Upper lobe of left lung (tissue), 6 donors: ENCODE data around the gene ASCC1. TPM values are rescaled to one million over a fixed set of nuclear protein-coding genes. Genes with fewer than 3 reads are reported as not detected.

ENCODE experiments used
- ATAC-seq, 2 donors: fragments of 200-7000 bp; cut with Tn5 transposase; one replicate each; pipeline ENCODE4 v1.9.1; 2022; ENCODE audit warnings: mild to moderate bottlenecking in 2 of 2, moderate library complexity in 2 of 2; ENCODE audit not compliant: low FRiP score in 2 of 2
- DNase-seq, 2 donors: peaks; one replicate each; pipeline ENCODE4 v3.0.0-alpha.2; 2019 to 2020
- H3K27ac ChIP-seq, 4 donors: fragments of 200-600 bp; sonication (generic); one replicate each; pipeline ENCODE4 v1.5.1; 2016 to 2019
- H3K27me3 ChIP-seq, 4 donors: fragments of 200-600 bp; sonication (generic); one replicate each; pipeline ENCODE4 v1.5.1; 2017 to 2019
- H3K36me3 ChIP-seq, 4 donors: fragments of 200-600 bp; sonication (generic); one replicate each; pipeline ENCODE4 v1.5.1; 2016 to 2019
- H3K4me1 ChIP-seq, 4 donors: fragments of 200-600 bp; sonication (generic); one replicate each; pipeline ENCODE4 v1.5.1; 2018 to 2019
- H3K4me3 ChIP-seq, 4 donors: fragments of 200-600 bp; sonication (generic); one replicate each; pipeline ENCODE4 v1.5.1; 2017 to 2019; ENCODE audit warnings: mild to moderate bottlenecking in 2 of 4, moderate library complexity in 1 of 4
- H3K9me3 ChIP-seq, 4 donors: fragments of 200-600 bp; sonication (generic); one replicate each; pipeline ENCODE4 v1.5.1; 2018 to 2019
- EP300 ChIP-seq, 4 donors: sonication (generic); formaldehyde crosslinking; IDR thresholded peaks; one replicate each; pipeline ENCODE4 v1.5.1; 2017; ENCODE audit warnings: antibody characterized with exemption in 4 of 4, control low read depth in 2 of 4
- POLR2A ChIP-seq, 4 donors: fragments of 450-650 bp; IDR thresholded peaks; one replicate each; pipeline ENCODE4 v1.5.1; 2016 to 2017; ENCODE audit warnings: antibody characterized with exemption in 4 of 4, mild to moderate bottlenecking in 2 of 4
- POLR2AphosphoS5 ChIP-seq, 2 donors: sonication (generic); formaldehyde crosslinking; IDR thresholded peaks; one replicate each; pipeline ENCODE4 v1.5.1; 2017; ENCODE audit warnings: antibody characterized with exemption in 2 of 2
- WGBS, 2 donors: methylation state at CpG; one replicate each; pipeline ENCODE4 v1.1.5; 2017 to 2018; 5-methylcytosine and 5-hydroxymethylcytosine counted together
- total RNA-seq, 6 donors: library from RNA; depleted of rRNA in 4 of 6; stranded (reverse); fragments of >200 nt in 4 of 6; gene quantifications; one replicate each; pipeline versions ENCODE4 v1.1.0 to v1.2.1, GENCODE V29; 2016 to 2021
- TF ChIP-seq, protein P1 (sequence below), 6 experiments: fragments of 450-650 bp in 4 of 6; fragments of 200-600 bp in 2 of 6; sonication (generic) in 2 of 6; IDR thresholded peaks; one replicate each; pipeline ENCODE4 v1.5.1; 2016 to 2019; ENCODE audit warnings: antibody characterized with exemption in 6 of 6
- donor health status: DM: no; HTN: no; CAD: no; lungs with moderate emphysema.
- donor health status: DM: no; HTN: yes; CAD: no; lungs with severe emphysema.

Gene ASCC1
- total RNA-seq, 6 donors from 2014 or later = 20.4 to 40.7 (median 24.4) TPM

- Histone ChIP-seq H3K36me3 (peaks cover 0 to 8% (median 0%) of the 10 kb centered on the region in 4 donors), H3K27me3 (no peaks in the 10 kb centered on the region), H3K27ac (no peak overlapping the region), H3K4me1 (no peaks in the 10 kb centered on the region), H3K9me3 (no peaks in the 10 kb centered on the region), H3K4me3 (no peak overlapping the region)
- DNase-seq = no peak
- TF ChIP-seq EP300 (IDR thresholded peaks at IDR 0.05) (no peak), POLR2AphosphoS5 (IDR thresholded peaks at IDR 0.05) (no peak), POLR2A (IDR thresholded peaks at IDR 0.05) (no peak)
- TF ChIP-seq, protein P1, sequence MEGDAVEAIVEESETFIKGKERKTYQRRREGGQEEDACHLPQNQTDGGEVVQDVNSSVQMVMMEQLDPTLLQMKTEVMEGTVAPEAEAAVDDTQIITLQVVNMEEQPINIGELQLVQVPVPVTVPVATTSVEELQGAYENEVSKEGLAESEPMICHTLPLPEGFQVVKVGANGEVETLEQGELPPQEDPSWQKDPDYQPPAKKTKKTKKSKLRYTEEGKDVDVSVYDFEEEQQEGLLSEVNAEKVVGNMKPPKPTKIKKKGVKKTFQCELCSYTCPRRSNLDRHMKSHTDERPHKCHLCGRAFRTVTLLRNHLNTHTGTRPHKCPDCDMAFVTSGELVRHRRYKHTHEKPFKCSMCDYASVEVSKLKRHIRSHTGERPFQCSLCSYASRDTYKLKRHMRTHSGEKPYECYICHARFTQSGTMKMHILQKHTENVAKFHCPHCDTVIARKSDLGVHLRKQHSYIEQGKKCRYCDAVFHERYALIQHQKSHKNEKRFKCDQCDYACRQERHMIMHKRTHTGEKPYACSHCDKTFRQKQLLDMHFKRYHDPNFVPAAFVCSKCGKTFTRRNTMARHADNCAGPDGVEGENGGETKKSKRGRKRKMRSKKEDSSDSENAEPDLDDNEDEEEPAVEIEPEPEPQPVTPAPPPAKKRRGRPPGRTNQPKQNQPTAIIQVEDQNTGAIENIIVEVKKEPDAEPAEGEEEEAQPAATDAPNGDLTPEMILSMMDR (IDR thresholded peaks at IDR 0.05) = no peak
- no peak for ATAC-seq
- 94 to 95% methylated on average over 4 of the region's 4 CpGs for WGBS, 2 donors
Measured at GRCh38 chr10:72122221-72122620, 93.9 kb downstream of the ASCC1 start.

DNA sequence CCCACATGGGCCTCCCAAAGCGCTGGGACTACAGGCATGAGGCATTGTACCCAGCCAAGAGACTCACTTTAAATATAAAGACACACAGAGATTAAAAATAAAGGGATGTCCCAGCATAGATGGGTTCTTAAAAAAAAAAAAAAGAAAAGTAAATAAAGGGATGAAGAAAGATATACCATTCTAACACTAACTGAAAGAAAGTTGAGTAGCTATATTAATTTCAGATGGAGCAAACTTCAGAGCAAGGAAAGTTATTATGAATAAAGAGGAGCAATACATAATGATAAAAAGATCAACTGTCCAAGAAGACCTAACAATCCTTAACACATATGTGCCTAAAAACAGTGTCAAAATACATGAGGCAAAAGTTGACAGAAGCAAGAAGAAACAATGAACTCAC, 94.7 kb downstream of the ASCC1 start:
- no peaks in the 10 kb centered on the region for H3K27me3 ChIP-seq
- no peaks in the 10 kb centered on the region for H3K4me1 ChIP-seq
- DNase-seq = no peak
- ATAC-seq = no peak
- no peaks in the 10 kb centered on the region for H3K9me3 ChIP-seq
- no peak overlapping the region for H3K4me3 ChIP-seq
- peaks cover 0 to 3% (median 0%) of the 10 kb centered on the region in 4 donors for H3K36me3 ChIP-seq
- WGBS, 2 donors = 100% methylated on average over 1 of the region's 1 CpG
- TF ChIP-seq EP300 (IDR thresholded peaks at IDR 0.05) = no peak
- TF ChIP-seq POLR2A (IDR thresholded peaks at IDR 0.05) = no peak
- TF ChIP-seq POLR2AphosphoS5 (IDR thresholded peaks at IDR 0.05) = no peak
- H3K27ac ChIP-seq = no peak overlapping the region

GRCh38 chr10:72116372-72116771, 99.7 kb downstream of the ASCC1 start:
- DNase-seq (no peak), ATAC-seq (no peak)
- TF ChIP-seq POLR2A (IDR thresholded peaks at IDR 0.05) (no peak), EP300 (IDR thresholded peaks at IDR 0.05) (no peak), POLR2AphosphoS5 (IDR thresholded peaks at IDR 0.05) (no peak)
- TF ChIP-seq, protein P1 (IDR thresholded peaks at IDR 0.05) = no peak
- H3K36me3 ChIP-seq = peaks cover 0 to 5% (median 0%) of the 10 kb centered on the region in 4 donors
- no peak overlapping the region for H3K4me3 ChIP-seq
- H3K27ac ChIP-seq = no peak overlapping the region
- no peaks in the 10 kb centered on the region for H3K9me3 ChIP-seq
- peaks cover 0 to 5% (median 2%) of the 10 kb centered on the region in 4 donors for H3K4me1 ChIP-seq
- 95% methylated on average over 2 of the region's 2 CpGs for WGBS, 2 donors
- no peaks in the 10 kb centered on the region for H3K27me3 ChIP-seq

GRCh38 chr10:72114706-72115450, 101.2 kb downstream of the ASCC1 start:
- TF ChIP-seq, protein P1 (IDR thresholded peaks at IDR 0.05) = no peak
- TF ChIP-seq EP300 (IDR thresholded peaks at IDR 0.05) (no peak), POLR2A (IDR thresholded peaks at IDR 0.05) (no peak), POLR2AphosphoS5 (IDR thresholded peaks at IDR 0.05) (no peak)
- Histone ChIP-seq H3K4me1 (peaks cover 0 to 5% (median 2%) of the 10 kb centered on the region in 4 donors), H3K36me3 (peaks cover 0 to 5% (median 0%) of the 10 kb centered on the region in 4 donors), H3K27ac (no peak overlapping the region), H3K9me3 (no peaks in the 10 kb centered on the region), H3K4me3 (no peak overlapping the region), H3K27me3 (no peaks in the 10 kb centered on the region)
- ATAC-seq (no peak), DNase-seq (no peak)
- WGBS, 2 donors = 70 to 80% methylated on average over 2 of the region's 2 CpGs

DNA sequence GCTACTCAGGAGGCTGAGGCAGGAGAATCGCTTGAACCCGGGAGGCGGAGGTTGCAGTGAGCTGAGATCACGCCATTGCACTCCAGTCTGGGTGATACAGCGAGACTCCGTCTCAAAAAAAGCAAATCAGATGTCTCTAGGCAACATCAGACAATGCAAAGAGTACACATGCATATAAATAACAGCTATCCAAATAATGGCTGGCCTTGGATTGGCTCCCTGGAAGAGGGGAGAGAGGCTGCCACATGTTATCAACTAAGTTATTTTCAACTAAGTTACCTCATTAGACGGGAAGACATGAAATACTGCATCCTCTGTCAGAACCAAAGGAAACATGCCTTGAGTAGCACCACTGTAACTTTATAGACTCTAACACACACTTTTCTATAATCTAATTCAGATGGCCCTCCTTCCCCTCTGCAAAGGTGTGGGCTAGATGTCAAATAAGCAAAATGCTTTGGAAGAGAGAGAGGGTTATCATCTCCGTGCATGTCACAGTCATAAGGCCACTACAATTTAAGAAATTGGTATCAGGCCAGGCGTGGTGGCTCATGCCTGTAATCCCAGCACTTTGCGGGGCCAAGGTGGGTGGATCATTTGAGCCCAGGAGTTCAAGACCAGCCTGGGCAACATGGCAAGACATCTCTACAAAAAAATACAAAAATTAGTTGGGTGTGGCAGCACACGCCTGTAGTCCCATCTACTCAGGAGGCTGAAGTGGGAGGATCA, 105.2 kb downstream of the ASCC1 start:
- no peaks in the 10 kb centered on the region for H3K9me3 ChIP-seq
- H3K36me3 ChIP-seq = peaks cover 0 to 3% (median 0%) of the 10 kb centered on the region in 4 donors
- no peak for TF ChIP-seq EP300 (IDR thresholded peaks at IDR 0.05)
- TF ChIP-seq, protein P1 (IDR thresholded peaks at IDR 0.05) = no peak
- TF ChIP-seq POLR2AphosphoS5 (IDR thresholded peaks at IDR 0.05) = no peak
- no peak for TF ChIP-seq POLR2A (IDR thresholded peaks at IDR 0.05)
- 87 to 91% methylated on average over 11 of the region's 11 CpGs for WGBS, 2 donors
- no peak for ATAC-seq
- peak overlapping the region in 2 of 4 donors; percentile 10 to 31 for H3K27ac ChIP-seq
- no peaks in the 10 kb centered on the region for H3K27me3 ChIP-seq
- H3K4me3 ChIP-seq = no peak overlapping the region
- no peak for DNase-seq
- H3K4me1 ChIP-seq = peaks cover 0 to 9% (median 3%) of the 10 kb centered on the region in 4 donors
